BLaER1 (cell line): ENCODE data around the gene PARD3.

Experiments
- H3K27ac ChIP-seq: shearing (Covaris generic); formaldehyde crosslinking; 2 replicates; pipeline ENCODE4 v1.8.1; 2022
- H3K27me3 ChIP-seq: shearing (Covaris generic); formaldehyde crosslinking; 2 replicates; pipeline ENCODE4 v1.8.1; 2022
- H3K36me3 ChIP-seq: shearing (Covaris generic); formaldehyde crosslinking; 2 replicates; pipeline ENCODE4 v1.8.1; 2022
- H3K4me1 ChIP-seq: shearing (Covaris generic); formaldehyde crosslinking; 2 replicates; pipeline ENCODE4 v1.8.1; 2022
- H3K4me2 ChIP-seq: shearing (Covaris generic); formaldehyde crosslinking; 2 replicates; pipeline ENCODE4 v1.8.1; 2022
- H3K4me3 ChIP-seq: shearing (Covaris generic); formaldehyde crosslinking; 2 replicates; pipeline ENCODE4 v1.8.1; 2022
- H3K9ac ChIP-seq: shearing (Covaris generic); formaldehyde crosslinking; 2 replicates; pipeline ENCODE4 v1.8.1; 2022
- H3K9me3 ChIP-seq: shearing (Covaris generic); formaldehyde crosslinking; 2 replicates; pipeline ENCODE4 v1.8.1; 2022
- H4K20me1 ChIP-seq: shearing (Covaris generic); formaldehyde crosslinking; 2 replicates; pipeline ENCODE4 v1.8.1; 2022
- Cebpa-rat ChIP-seq: shearing (Covaris generic); IDR thresholded peaks from 2 replicates; pipeline ENCODE4 v1.8.1; 2022

The PARD3 gene

GRCh38 chr10:34473174-34474008 lies 341.7 kb downstream of the PARD3 start:
- no peak overlapping the region for H3K4me2 ChIP-seq
- H3K36me3 ChIP-seq = peaks cover 11% of the 10 kb centered on the region
- H3K27me3 ChIP-seq = no peaks in the 10 kb centered on the region
- H3K4me3 ChIP-seq = no peak overlapping the region
- H3K9me3 ChIP-seq = no peaks in the 10 kb centered on the region
- no peak overlapping the region for H3K27ac ChIP-seq
- TF ChIP-seq Cebpa-rat = no peak
- H3K9ac ChIP-seq = no peak overlapping the region
- no peaks in the 10 kb centered on the region for H4K20me1 ChIP-seq
- no peaks in the 10 kb centered on the region for H3K4me1 ChIP-seq

- no peak overlapping the region for H3K9ac ChIP-seq
- H3K4me3 ChIP-seq = no peak overlapping the region
- no peak for TF ChIP-seq Cebpa-rat
- no peaks in the 10 kb centered on the region for H4K20me1 ChIP-seq
- no peaks in the 10 kb centered on the region for H3K9me3 ChIP-seq
- H3K27ac ChIP-seq = no peak overlapping the region
- H3K27me3 ChIP-seq = no peaks in the 10 kb centered on the region
- peaks cover 22% of the 10 kb centered on the region for H3K36me3 ChIP-seq
- no peaks in the 10 kb centered on the region for H3K4me1 ChIP-seq
- no peak overlapping the region for H3K4me2 ChIP-seq
Observed at GRCh38 chr10:34470307-34470706, 344.8 kb downstream of the PARD3 start.

- H3K9ac ChIP-seq = no peak overlapping the region
- no peaks in the 10 kb centered on the region for H4K20me1 ChIP-seq
- no peak overlapping the region for H3K4me3 ChIP-seq
- TF ChIP-seq Cebpa-rat = no peak
- H3K36me3 ChIP-seq = peaks cover 22% of the 10 kb centered on the region
- no peak overlapping the region for H3K27ac ChIP-seq
- H3K4me1 ChIP-seq = no peaks in the 10 kb centered on the region
- H3K27me3 ChIP-seq = no peaks in the 10 kb centered on the region
- no peak overlapping the region for H3K4me2 ChIP-seq
- no peaks in the 10 kb centered on the region for H3K9me3 ChIP-seq
Observed at GRCh38 chr10:34469446-34469845, 345.6 kb downstream of the PARD3 start.

- Histone ChIP-seq H3K27ac (no peak overlapping the region), H4K20me1 (no peaks in the 10 kb centered on the region), H3K4me2 (no peak overlapping the region), H3K9ac (no peak overlapping the region), H3K4me1 (no peaks in the 10 kb centered on the region), H3K4me3 (no peak overlapping the region), H3K9me3 (no peaks in the 10 kb centered on the region), H3K36me3 (peaks cover 22% of the 10 kb centered on the region), H3K27me3 (no peaks in the 10 kb centered on the region)
- no peak for TF ChIP-seq Cebpa-rat
Observed at GRCh38 chr10:34467902-34468301, 347.2 kb downstream of the PARD3 start.

- peaks cover 22% of the 10 kb centered on the region for H3K36me3 ChIP-seq
Observed at GRCh38 chr10:34467364-34467763, 347.7 kb downstream of the PARD3 start.

GRCh38 chr10:34465678-34466077 lies 349.4 kb downstream of the PARD3 start:
- Histone ChIP-seq H3K4me2 (no peak overlapping the region), H3K36me3 (peaks cover 22% of the 10 kb centered on the region), H3K9me3 (no peaks in the 10 kb centered on the region), H4K20me1 (no peaks in the 10 kb centered on the region), H3K9ac (no peak overlapping the region), H3K27me3 (no peaks in the 10 kb centered on the region), H3K4me3 (no peak overlapping the region), H3K27ac (no peak overlapping the region), H3K4me1 (no peaks in the 10 kb centered on the region)
- no peak for TF ChIP-seq Cebpa-rat

More at GRCh38 chr10:34467364-34467763, 347.7 kb downstream of the PARD3 start:
- Histone ChIP-seq H3K4me1 (no peaks in the 10 kb centered on the region), H3K9ac (no peak overlapping the region), H3K27ac (no peak overlapping the region), H3K4me3 (no peak overlapping the region), H3K4me2 (no peak overlapping the region), H3K9me3 (no peaks in the 10 kb centered on the region), H4K20me1 (no peaks in the 10 kb centered on the region), H3K27me3 (no peaks in the 10 kb centered on the region)
- TF ChIP-seq Cebpa-rat = no peak

GRCh38 chr10:34464591-34464990 lies 350.5 kb downstream of the PARD3 start:
- H3K27me3 ChIP-seq = no peaks in the 10 kb centered on the region
- H3K36me3 ChIP-seq = peaks cover 14% of the 10 kb centered on the region
- H3K9ac ChIP-seq = no peak overlapping the region
- H3K27ac ChIP-seq = no peak overlapping the region
- H3K4me2 ChIP-seq = no peak overlapping the region
- H3K9me3 ChIP-seq = no peaks in the 10 kb centered on the region
- no peak overlapping the region for H3K4me3 ChIP-seq
- no peaks in the 10 kb centered on the region for H4K20me1 ChIP-seq
- H3K4me1 ChIP-seq = no peaks in the 10 kb centered on the region
- TF ChIP-seq Cebpa-rat = no peak

GRCh38 chr10:34464000-34464399 lies 351.1 kb downstream of the PARD3 start:
- no peak overlapping the region for H3K9ac ChIP-seq
- no peaks in the 10 kb centered on the region for H4K20me1 ChIP-seq
- no peaks in the 10 kb centered on the region for H3K9me3 ChIP-seq
- peaks cover 12% of the 10 kb centered on the region for H3K36me3 ChIP-seq
- H3K4me1 ChIP-seq = no peaks in the 10 kb centered on the region
- H3K4me2 ChIP-seq = no peak overlapping the region
- no peaks in the 10 kb centered on the region for H3K27me3 ChIP-seq
- no peak overlapping the region for H3K4me3 ChIP-seq
- no peak for TF ChIP-seq Cebpa-rat
- H3K27ac ChIP-seq = no peak overlapping the region

GRCh38 chr10:34462993-34463392 lies 352.1 kb downstream of the PARD3 start:
- Histone ChIP-seq H3K9me3 (no peaks in the 10 kb centered on the region), H3K27me3 (no peaks in the 10 kb centered on the region), H3K4me2 (no peak overlapping the region), H3K9ac (no peak overlapping the region), H3K4me3 (no peak overlapping the region), H3K27ac (no peak overlapping the region), H4K20me1 (no peaks in the 10 kb centered on the region), H3K36me3 (peaks cover 14% of the 10 kb centered on the region), H3K4me1 (no peaks in the 10 kb centered on the region)
- no peak for TF ChIP-seq Cebpa-rat

GRCh38 chr10:34462056-34462455 lies 353.0 kb downstream of the PARD3 start:
- no peaks in the 10 kb centered on the region for H3K4me1 ChIP-seq
- H3K27me3 ChIP-seq = no peaks in the 10 kb centered on the region
- no peak for TF ChIP-seq Cebpa-rat
- no peaks in the 10 kb centered on the region for H4K20me1 ChIP-seq
- no peak overlapping the region for H3K9ac ChIP-seq
- no peak overlapping the region for H3K4me3 ChIP-seq
- peaks cover 5% of the 10 kb centered on the region; the same call in 1 of the 2 replicates for H3K36me3 ChIP-seq
- H3K9me3 ChIP-seq = no peaks in the 10 kb centered on the region
- no peak overlapping the region for H3K27ac ChIP-seq
- H3K4me2 ChIP-seq = no peak overlapping the region
